Osteocyte (in vitro differentiated cells): ENCODE data around the gene SYT8. TPM values are rescaled to one million over a fixed set of nuclear protein-coding genes. Genes with fewer than 3 reads are reported as not detected.
"Not testable (repeated sequence)": the region's sequence is repeated elsewhere in the genome, so short reads cannot be mapped to it uniquely, and the experiment has no call there.

Experiments
- DNase-seq: peaks from one replicate; pipeline ENCODE4 v3.0.0; 2021; ENCODE audit warnings: mixed read lengths; ENCODE audit not compliant: unreplicated experiment; ENCODE audit errors: extremely low spot score
- H3K27ac Mint-ChIP-seq: one replicate; pipeline ENCODE4 v1.8.0; 2021; ENCODE audit warnings: mild to moderate bottlenecking, mixed read lengths; ENCODE audit not compliant: unreplicated experiment
- H3K27me3 Mint-ChIP-seq: one replicate; pipeline ENCODE4 v1.8.0; 2021; ENCODE audit warnings: mixed read lengths; ENCODE audit not compliant: unreplicated experiment
- H3K36me3 Mint-ChIP-seq: one replicate; pipeline ENCODE4 v1.8.0; 2021; ENCODE audit warnings: mixed read lengths; ENCODE audit not compliant: unreplicated experiment
- H3K4me1 Mint-ChIP-seq: one replicate; pipeline ENCODE4 v1.8.0; 2021; ENCODE audit warnings: mixed read lengths; ENCODE audit not compliant: unreplicated experiment
- H3K4me3 Mint-ChIP-seq: one replicate; pipeline ENCODE4 v1.8.0; 2021; ENCODE audit warnings: mild to moderate bottlenecking, moderate library complexity, mixed read lengths; ENCODE audit not compliant: unreplicated experiment
- H3K9me3 Mint-ChIP-seq: one replicate; pipeline ENCODE4 v1.8.0; 2021; ENCODE audit warnings: mixed read lengths; ENCODE audit not compliant: unreplicated experiment
- CTCF ChIP-seq: fragments of 200-600 bp; sonication (generic); IDR thresholded peaks from 2 replicates; pipeline ENCODE4 v1.5.0; 2021; ENCODE audit warnings: antibody characterized with exemption, mild to moderate bottlenecking, moderate library complexity
- total RNA-seq: library from RNA; stranded (reverse); gene quantifications from 2 replicates; pipeline ENCODE4 v1.2.1, GENCODE V29; 2021

SYT8 gene
- total RNA-seq, 1 donor from 2014 or later: 6.2 TPM

- peaks cover 29% of the 10 kb centered on the region for H3K27me3 Mint-ChIP-seq
- H3K4me1 Mint-ChIP-seq: peaks cover 2% of the 10 kb centered on the region
- no peaks in the 10 kb centered on the region for H3K9me3 Mint-ChIP-seq
- H3K4me3 Mint-ChIP-seq: no peak overlapping the region
- no peak overlapping the region for H3K27ac Mint-ChIP-seq
- no peak for DNase-seq
- no peak for TF ChIP-seq CTCF
- no peaks in the 10 kb centered on the region for H3K36me3 Mint-ChIP-seq
Observed at GRCh38 chr11:1805525-1805924, 29.3 kb upstream of the SYT8 start.

GRCh38 chr11:1807264-1807995, 27.4 kb upstream of the SYT8 start:
- H3K36me3 Mint-ChIP-seq: peaks cover 2% of the 10 kb centered on the region
- H3K27me3 Mint-ChIP-seq: peaks cover 31% of the 10 kb centered on the region
- peaks cover 2% of the 10 kb centered on the region for H3K4me1 Mint-ChIP-seq
- H3K27ac Mint-ChIP-seq: no peak overlapping the region
- H3K4me3 Mint-ChIP-seq: no peak overlapping the region
- peaks cover 4% of the 10 kb centered on the region for H3K9me3 Mint-ChIP-seq
- TF ChIP-seq CTCF: no peak
- DNase-seq: no peak

GRCh38 chr11:1810761-1811160, 24.0 kb upstream of the SYT8 start:
- Mint-ChIP-seq H3K27me3 (peaks cover 26% of the 10 kb centered on the region), H3K27ac (no peak overlapping the region), H3K9me3 (peaks cover 10% of the 10 kb centered on the region), H3K36me3 (peaks cover 7% of the 10 kb centered on the region), H3K4me3 (no peak overlapping the region), H3K4me1 (peaks cover 11% of the 10 kb centered on the region)
- no peak for DNase-seq
- TF ChIP-seq CTCF: no peak

GRCh38 chr11:1812274-1812673, 22.5 kb upstream of the SYT8 start:
- H3K36me3 Mint-ChIP-seq: peaks cover 7% of the 10 kb centered on the region
- no peak for TF ChIP-seq CTCF
- no peak overlapping the region for H3K27ac Mint-ChIP-seq
- H3K4me3 Mint-ChIP-seq: no peak overlapping the region
- peaks cover 13% of the 10 kb centered on the region for H3K4me1 Mint-ChIP-seq
- H3K27me3 Mint-ChIP-seq: peaks cover 21% of the 10 kb centered on the region
- H3K9me3 Mint-ChIP-seq: peaks cover 10% of the 10 kb centered on the region
- no peak for DNase-seq

- H3K4me3 Mint-ChIP-seq: no peak overlapping the region
- H3K4me1 Mint-ChIP-seq: peaks cover 13% of the 10 kb centered on the region
- peaks cover 16% of the 10 kb centered on the region for H3K27me3 Mint-ChIP-seq
- DNase-seq: no peak
- TF ChIP-seq CTCF: no peak
- peaks cover 7% of the 10 kb centered on the region for H3K36me3 Mint-ChIP-seq
- H3K27ac Mint-ChIP-seq: no peak overlapping the region
- peaks cover 10% of the 10 kb centered on the region for H3K9me3 Mint-ChIP-seq
Observed at GRCh38 chr11:1812801-1813200, 22.0 kb upstream of the SYT8 start.

GRCh38 chr11:1813356-1813755, 21.4 kb upstream of the SYT8 start:
- H3K9me3 Mint-ChIP-seq: peaks cover 10% of the 10 kb centered on the region
- not testable (repeated sequence) for H3K4me3 Mint-ChIP-seq, DNase-seq, H3K36me3 Mint-ChIP-seq, H3K27ac Mint-ChIP-seq
- peaks cover 13% of the 10 kb centered on the region for H3K4me1 Mint-ChIP-seq
- peaks cover 12% of the 10 kb centered on the region for H3K27me3 Mint-ChIP-seq
